Stimulated activated CD8-positive, alpha-beta memory T cell treated with anti-CD3 and anti-CD28 coated beads, Interleukin-2, amount 100 ng/mL, for 1 hour (primary cell): Measurements from ENCODE around the gene ACACA.
"Not testable (repeated sequence)": the region's sequence is repeated elsewhere in the genome, so short reads cannot be mapped to it uniquely, and the experiment has no call there.

Experiments
- DNase-seq, 2 donors: peaks; one replicate each; pipeline ENCODE4 v3.0.0-alpha.2; 2020; ENCODE audit warnings: low read depth in 2 of 2

Gene ACACA

DNA sequence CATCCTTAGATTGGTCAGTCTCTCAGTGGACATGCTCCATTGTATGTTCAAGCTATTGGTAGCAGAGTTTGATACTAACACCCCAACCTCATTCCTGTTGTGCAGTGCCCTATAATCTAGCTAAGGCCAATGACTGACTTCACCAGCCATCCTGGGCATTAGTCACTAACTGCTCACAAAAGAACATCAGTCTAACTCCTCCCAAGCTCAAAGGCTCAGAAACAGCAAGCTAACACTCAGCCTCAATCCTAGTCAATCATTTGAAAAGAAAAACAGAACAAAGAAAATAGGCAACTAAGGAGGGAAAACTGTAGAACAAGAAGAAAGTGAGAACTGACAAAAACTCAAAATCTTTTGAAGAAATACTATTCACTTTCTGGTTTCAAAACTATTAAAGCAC lies 229.9 kb downstream of the ACACA start:
- DNase-seq, result no peak

DNA sequence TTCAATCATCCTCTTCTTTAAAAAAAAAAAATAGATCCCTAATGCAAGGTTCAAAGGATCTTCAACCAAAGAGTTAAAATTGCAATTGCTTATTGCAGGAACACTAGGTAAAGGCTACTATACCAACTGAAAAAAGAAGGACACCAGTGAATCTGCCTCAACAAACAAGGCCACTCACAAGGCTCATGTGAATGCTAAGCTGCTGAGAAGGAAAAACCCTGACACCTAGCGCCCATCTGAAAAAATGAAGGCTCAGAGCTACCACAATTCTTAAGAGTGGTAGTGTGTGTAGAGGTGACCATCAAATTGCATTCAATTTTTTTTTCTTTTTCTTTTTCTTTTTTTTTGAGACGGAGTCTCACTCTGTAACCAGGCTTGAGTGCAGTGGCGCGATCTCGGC lies 232.4 kb downstream of the ACACA start:
- DNase-seq, result no peak

DNA sequence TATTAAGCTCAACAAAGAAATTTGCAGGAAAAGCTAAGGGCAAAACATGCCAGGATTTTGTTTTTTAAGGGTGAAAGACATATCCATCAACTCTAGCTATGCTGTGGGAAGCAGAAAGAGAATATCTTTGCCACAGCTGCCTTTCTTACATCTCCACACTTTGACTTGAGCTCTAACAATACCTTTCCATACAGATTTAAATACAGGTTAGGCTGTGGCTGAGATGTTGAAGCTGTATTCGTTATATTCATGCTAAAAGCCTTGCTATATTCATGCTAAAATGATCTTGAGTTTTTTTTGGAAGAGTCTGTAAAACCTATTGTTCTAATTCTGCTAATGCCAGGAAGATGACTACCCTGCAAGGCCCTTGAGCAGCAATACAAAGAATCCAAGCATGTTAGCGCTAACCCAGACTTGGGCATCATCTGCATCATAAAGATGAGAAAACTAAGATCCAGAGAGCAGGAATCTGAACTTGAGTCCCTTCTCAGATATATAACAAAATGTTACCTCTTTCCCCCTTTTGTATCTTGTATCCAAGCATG lies 235.7 kb downstream of the ACACA start:
- no peak for DNase-seq

DNA sequence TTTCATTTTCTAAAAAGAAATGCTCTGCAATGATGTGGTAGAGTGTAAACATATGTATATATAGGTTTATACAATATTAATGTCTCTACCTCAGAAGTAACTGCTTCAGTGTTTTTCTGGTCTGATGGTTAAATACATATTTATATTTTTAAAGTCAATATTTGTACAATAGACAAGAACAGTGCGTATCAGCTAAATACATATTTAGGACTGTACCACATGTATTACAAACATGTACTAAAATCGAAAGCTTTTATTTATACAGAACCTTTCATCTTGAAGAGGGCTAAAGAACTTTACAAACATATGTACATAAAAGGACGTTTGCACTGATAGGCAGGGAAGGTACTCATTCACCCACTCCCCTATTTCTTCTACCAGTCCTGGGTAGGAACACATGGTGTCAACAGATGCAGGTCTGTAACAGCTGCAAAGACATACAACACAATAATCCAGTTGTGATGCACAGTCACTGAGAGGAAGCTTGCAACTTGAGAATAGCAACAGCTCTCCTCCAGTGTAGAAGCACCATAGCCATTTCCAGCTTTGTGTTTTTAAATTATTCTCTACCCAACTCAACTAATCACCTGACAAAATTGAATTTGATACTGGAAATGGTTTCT lies 237.8 kb downstream of the ACACA start:
- DNase-seq, result no peak

DNA sequence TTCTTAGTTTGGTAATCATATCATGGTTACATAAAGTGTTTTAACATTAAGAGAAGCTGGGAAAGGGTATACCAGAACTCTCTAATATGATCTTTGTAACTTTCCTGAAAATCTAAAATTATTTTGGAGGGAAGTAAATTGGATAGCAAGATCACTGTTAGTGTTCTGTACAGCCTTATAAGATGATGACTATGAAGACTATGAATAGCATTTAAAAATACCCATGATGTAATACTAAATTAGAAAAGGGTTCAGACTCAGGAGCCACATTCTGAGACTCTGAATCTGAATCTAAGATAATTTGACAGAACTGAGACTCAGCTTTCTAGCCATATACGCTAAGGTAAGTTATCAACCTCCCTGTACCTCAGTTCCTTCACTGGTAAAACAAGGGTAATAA lies 238.9 kb downstream of the ACACA start:
- DNase-seq, result no peak

DNA sequence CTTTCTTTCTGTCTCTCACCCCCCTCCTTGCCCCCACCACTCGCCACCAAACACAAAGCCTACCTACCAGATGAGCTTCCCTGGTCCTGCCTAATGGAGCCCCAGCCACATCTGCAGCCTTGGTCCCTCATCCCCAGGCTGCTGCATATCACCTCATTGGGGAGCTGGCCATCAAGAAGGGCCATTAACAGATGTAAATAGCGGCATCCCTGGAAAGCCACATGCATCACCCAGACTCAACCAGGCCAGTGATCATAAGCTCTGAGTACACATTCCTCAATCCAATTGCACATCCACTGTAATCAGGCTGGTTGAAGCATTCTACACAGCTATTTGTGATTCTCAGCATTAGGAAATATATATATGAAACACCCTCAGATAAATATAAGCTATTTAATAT lies 242.6 kb downstream of the ACACA start:
- no peak for DNase-seq

DNA sequence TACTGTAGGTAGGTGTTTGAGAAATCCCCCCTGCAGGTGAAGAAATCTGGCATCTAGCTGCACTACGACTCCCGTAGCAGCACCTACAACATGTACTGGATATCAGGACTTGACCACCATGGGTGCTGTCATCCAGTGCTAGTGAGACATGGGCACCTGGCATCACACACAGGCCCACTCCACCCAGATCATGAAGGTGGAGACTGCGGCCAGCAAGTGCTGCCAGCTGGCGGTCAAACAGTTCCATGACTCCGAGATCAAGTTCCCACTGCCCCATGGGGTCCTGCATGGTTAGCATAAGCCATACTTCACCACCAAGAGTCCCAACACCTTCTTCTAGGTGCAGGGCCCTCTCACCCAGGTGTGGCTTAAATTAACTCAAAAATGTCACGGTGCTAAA lies 243.8 kb downstream of the ACACA start:
- DNase-seq, result no peak

DNA sequence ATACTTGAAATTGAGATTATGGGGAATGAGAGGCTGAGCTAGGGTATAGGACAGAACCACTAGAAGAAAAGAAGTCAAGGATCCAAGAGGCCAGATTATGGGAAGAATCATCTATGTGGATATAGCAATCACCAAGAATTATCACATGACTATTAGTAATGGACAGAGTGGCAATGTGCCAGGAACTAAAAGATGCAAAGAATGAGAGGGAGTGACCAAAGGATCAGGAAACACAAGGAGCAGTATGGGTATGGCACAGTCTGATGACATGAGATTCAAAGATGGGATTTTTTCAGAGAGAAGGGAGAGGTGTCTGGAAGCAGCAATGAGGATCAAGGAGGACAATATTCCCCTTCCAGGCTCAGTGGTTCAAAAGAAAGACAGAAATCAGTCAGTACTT lies 245.7 kb downstream of the ACACA start:
- DNase-seq, result no peak

DNA sequence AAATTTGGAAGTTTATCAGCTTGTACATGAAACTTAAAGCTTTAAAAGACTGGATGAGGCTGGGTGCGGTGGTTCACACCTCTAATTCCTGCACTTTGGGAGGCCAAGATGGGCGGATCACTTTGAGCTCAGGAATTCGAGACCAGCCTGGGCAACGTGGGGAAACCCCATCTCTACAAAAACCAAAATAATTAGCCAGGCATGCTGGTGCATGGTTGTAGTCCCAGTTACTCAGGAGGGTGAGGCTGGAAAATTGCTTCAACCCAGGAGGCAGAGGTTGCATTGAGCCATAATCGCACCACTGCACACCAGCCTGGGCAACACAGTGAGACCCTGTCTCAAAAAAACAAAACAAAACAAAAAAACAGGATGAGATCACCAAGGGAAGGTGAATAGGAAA lies 248.3 kb downstream of the ACACA start:
- no peak for DNase-seq

DNA sequence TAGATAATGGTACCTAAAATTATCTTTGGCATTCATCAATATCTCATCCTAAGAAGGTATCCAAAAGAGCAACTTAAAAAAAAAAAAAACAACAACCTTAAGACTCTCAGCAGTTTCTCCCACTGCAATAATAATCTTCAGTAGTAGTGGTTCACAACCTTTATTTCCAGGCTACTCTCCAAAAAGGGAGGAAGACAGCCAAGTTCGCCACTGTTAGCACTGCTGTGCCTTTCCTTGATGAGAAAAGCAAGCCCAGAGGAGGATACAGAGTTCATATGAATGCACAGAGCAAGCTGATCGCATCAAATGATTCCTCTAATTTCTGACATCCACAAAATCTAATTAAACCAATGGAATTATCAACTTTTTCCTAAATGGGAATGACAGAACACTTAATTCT lies 258.5 kb downstream of the ACACA start:
- DNase-seq, result no peak

DNA sequence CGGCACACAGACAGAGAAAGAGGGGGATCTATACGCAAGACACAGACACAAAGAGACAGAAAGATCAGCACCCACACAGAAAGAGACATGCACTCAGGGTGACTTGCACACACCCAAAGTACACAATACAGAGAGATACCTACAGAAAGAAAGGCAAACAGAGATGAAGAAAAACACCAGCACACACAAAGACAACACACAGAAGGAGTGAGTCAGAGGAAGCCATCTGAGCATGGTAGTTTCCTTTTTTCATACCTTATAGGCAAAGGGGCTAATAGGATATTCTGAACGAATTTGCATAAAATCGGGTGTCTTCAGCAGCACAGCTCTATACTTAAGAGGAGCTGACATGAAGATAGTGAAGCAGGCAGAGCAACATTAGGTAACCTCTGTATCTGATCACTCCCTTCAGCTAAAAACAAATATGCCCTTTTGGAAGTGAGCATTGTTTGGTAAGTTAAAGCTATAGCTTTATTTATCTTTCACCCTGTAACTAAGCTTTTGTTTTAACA lies 259.3 kb downstream of the ACACA start:
- no peak for DNase-seq

DNA sequence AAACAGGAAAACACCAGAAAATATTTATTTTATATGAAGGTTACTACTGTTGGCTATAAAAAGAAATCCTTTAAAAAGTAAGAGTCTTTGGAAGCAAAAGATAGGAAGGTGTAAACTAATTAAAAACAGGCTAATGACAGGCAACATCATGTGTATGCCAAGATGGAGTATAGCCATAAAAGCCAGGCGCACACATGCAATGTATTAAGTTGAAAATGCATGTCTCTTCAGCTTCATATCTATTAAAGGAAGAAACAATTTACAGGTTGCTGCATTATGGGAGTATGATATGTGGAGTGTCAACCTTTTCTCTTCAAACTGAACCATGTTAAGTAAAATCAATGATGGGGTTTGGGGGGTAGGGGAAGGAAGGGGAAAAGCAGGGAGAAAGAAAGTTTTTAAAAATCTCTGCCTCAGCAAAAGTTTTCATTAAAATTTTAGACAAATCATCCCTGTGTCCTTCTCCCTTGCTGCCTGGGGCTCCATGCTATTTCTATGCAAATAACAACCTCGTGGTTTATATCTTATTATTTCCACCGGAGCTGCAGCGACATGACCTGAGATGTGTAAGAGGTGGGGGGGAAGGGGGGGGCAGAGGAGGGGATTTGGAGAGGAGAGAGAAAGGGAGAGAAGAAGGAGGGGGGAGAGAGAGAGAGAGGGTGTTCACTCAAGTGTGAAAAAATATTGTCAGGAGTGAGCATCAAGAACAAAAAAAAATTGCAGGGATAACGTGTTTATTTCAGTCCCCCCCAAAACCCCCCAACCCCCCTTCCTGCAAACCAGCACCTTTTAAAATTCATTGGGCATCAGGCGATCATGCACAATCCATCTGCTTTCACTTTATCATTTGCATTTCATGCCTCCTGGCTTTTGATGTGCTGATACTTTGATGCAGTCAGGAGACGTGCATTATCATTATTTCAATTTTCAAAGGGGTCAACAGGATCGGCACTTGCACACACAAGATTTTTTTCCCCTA lies 260.3 kb downstream of the ACACA start:
- DNase-seq, result no peak

DNA sequence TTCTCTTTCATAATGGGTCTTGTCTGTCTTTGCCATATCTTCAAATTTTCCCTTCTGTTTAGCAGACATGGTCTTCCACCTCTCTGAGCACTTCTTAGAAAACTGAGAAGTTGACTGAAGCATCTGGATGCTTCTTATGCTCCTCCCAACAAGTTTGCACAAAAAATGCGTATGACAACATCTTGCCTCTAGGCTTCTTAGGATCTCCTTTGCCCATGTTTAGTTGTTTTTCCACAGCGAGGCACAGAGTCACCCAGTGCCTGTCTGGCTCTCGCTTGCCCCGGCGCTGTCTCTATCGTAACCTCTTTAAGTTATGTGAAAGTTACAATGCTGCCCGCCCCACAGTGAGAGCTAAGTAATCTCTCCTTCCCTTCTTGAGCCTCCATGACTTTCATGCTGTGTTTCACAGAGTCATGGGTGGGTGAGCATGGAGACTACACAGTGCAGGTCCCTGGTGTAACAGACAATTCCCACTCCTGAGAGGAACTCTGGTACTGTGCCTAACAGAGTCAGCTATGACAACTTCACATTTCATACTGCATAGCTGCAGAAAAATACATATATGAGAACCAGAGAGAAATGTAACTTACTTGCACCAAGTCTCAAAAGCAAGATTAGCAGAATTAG lies 262.4 kb downstream of the ACACA start:
- DNase-seq, result no peak

DNA sequence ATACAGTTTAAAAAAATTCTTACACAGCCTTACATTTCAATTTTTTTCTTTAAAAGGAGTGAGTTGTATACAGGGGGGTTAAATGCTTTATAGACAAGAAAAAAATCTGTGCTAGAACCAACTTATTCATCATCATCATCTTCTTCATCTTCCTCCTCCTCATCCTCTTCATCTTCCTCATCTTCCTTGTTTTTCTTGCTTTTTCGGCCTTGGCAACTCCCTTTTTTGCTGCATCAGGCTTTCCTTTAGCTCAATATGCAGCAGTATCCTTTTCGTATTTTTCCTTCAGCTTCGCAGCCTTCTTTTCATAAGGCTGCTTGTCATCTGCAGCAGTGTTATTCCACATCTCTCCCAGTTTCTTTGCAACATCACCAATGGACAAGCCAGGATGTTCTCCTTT lies 263.1 kb downstream of the ACACA start:
- DNase-seq, result not testable (repeated sequence)

DNA sequence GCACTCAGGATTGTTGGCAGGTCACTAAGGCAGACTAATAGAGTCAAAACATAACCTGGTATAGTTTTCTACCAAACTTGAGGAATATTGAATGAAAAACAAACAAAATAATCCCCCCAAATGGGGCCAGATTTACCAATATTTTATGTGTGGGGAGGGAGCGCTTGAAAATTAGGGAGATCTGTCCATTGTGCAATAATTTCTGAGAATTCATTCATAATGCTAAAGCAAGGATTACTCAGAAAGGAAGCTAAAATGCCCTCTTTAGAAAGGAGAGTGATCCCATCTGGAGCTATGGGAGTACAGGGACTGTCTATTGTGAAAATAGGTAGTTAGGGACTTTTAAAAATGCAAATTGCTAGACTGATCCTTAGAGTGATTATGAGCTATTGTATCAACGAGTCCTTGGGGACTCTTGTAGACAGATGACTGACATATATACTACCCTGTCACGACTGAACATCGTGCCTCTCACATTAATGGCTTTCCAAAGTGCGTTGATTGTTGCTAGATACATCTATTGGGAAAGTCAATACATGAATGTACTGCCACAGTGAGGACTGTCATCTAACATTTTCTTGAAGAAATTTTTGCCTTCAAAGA lies 264.2 kb downstream of the ACACA start:
- DNase-seq, result no peak

DNA sequence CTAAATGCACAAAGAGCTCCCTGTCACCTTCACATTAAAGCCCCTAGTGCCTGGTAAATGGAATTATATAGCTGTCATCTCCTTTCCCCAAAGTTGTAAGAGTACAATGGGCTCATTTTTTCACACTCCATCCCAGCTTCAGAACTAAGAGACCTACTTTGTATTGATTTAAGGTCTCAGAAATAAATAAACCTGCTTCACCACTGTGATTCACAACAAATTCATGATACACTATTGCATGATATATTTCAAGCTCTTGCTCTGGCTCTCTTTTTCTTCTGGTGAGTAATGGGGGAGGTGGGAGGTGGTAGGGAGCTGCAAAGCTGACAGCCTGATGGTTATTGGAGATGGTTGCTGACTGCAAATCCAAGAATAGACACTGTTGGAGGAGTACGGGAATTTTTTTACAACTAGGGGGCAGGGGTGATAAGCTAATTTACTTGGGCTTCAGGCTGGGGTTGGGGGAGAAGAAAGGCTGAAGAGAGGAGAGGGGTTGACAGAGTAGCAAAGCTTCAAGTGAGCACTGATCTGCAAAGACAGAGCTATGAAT lies 268.0 kb downstream of the ACACA start:
- DNase-seq, result no peak

DNA sequence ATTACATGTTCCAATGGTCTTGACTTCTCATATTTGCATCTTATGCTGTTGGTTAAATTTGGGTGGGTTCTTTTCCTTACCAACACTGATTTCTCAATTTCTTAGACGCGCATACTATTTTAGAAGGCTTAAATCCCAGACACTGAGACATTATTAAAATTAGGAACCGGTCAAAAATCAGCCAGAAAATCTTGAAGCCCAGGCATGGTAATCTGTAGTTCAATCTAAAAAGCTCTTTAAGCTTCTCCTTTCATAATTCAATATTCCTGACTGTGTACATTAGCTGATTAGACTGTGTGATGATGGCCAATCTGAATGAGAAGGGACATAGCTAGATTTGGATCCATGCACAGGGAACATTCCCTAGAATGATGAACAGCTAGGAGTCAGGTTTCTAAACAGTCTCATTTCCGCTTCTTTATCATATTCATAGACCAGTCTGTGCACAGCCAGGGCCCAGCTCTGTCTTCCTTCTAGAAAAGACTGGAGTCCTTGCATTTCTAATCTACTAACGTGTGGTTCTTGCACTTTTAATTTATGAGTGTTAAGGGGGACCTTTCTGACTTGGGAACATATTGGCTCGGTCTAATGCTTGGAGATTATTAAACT lies 268.6 kb downstream of the ACACA start:
- DNase-seq, result no peak

DNA sequence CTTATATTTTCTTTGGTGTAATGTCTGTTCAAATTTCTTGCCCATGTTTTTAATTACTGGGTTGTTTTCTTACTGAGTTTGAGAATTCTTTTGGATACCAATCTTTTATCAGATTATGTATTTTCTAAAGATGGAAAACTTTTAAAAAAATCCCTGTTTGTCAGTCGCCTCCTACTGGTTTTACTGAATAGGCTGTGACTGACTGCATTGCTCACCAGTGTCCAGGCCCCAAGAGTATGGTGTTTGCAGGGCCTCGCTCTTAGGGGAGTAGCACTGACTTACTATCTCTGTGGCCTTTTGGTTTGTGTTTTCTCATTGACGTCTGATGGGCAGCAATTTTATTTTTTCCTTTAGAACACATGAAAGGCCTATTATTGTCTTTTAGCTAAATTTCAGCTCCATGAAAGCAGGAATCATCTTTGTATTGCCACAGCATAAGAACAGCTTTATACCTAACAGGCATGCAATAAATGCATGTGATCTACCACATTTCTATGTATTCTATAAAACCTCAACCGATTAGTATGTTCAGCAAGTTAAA lies 269.5 kb downstream of the ACACA start:
- no peak for DNase-seq

DNA sequence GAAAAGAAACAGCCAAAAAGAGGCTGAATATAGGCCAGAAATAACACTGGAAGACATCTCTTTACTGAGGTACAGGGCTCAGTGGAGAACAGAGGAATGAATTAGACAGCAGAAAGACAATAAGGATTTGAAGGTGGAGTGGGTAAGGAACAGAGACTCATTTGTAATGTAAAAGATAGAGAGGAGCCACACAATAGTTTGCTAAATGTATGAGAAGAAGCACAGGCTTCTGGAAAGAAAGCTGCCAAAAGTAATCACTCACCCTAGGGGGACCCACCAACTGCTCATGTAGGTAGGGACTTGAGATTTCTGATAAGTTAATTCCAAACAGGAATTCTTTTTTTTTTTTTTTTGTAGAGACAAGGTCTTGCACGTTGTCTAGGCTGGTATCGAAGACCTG lies 271.1 kb downstream of the ACACA start:
- no peak for DNase-seq

DNA sequence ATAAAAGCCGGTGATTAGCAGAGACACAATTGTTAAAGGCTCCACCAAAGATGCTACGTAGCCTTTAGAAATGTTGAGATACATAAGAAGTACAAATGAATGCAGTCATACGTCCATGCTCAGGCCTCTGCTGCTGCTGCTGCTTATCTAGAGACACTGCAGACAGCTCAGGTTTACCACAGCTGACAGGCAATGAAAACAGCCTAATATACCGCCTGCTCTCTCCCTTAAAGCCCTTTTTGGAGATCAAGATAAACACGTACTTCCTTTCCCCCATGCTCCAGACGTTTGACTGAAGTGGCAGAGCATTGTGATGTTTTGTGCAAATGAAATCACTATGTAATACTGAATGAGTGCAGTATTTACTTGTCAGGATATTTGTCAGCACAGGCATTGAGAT lies 272.6 kb downstream of the ACACA start:
- DNase-seq, result no peak

DNA sequence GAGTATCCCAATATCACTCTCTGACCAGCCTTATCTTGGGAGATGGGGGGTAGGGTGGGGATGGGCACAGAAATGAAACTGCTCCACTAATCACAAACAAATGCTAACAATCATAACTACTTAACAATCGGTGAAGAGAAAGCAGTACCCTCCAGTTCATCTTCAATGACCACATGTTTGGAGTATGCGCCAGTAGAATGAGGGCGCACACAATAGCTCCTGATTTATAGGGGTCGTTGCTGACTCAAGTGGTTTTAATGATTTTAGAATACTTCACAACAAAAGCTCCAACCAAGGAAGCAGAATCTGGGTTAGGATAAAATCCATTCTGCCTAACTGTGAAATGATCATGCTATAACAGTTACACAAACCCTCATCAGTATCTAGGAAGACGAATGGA lies 273.5 kb downstream of the ACACA start:
- DNase-seq, result no peak
